ENCODE measurements around the gene LPCAT1. TPM values are rescaled to one million over a fixed set of nuclear protein-coding genes. Genes with fewer than 3 reads are reported as not detected.

LPCAT1 gene
- total and polyA plus RNA-seq, 2 of the 4 experiments (the other 2 are of a cell fraction) = 17.7 to 33.6 TPM

GRCh38 chr5:1561402-1561929 is 37.7 kb upstream of the LPCAT1 start:
- WGBS, 2 experiments (ENCODE audit: extremely low coverage in 2 of 2, insufficient read length in 1 of 2) = 58% methylated on average over 6 of the region's 10 CpGs; no CpG with 5 or more reads in 1 of the 2 experiments

More at GRCh38 chr5:1561402-1561929, 37.7 kb upstream of the LPCAT1 start:
- H3K4ac ChIP-seq (ENCODE audit: low read depth, low read length) = no peak overlapping the region
- no peak overlapping the region for H4K8ac ChIP-seq (ENCODE audit: low read depth in 2 of 2, low read length in 2 of 2)
- H3K18ac ChIP-seq (ENCODE audit: low read depth, low read length) = no peak overlapping the region
- no peak overlapping the region for H3K27ac ChIP-seq (ENCODE audit: insufficient read depth, low read length)
- in situ Hi-C loops (cut with MboI; ENCODE audit: low sequenced_read_pairs) = no loop called here
- BruUV-seq (replicated peaks) = no TSS peak
- H2AK5ac ChIP-seq (ENCODE audit: low read depth, low read length) = no peak overlapping the region
- no peak overlapping the region for H3K23ac ChIP-seq (ENCODE audit: low read depth, low read length)
- DNase-seq = no peak
- H3K9ac ChIP-seq (ENCODE audit: low read depth, low read length) = no peak overlapping the region
- no peaks in the 10 kb centered on the region for H4K20me1 ChIP-seq (ENCODE audit: insufficient read depth, low read length)
- no peak overlapping the region for H3K14ac ChIP-seq (replicated peaks; ENCODE audit: low read depth, low read length)
- no peak overlapping the region for H4K5ac ChIP-seq (ENCODE audit: low read depth, low read length)
- no peak overlapping the region for H2AFZ ChIP-seq (replicated peaks; ENCODE audit: low read length, poor library complexity)
- CTCF ChIA-PET = no interaction called here
- intact Hi-C loops (cut with micrococcal nuclease) = no loop called here
- no peaks in the 10 kb centered on the region for H3K36me3 ChIP-seq (ENCODE audit: control insufficient read depth, insufficient read depth, low read length)
- H3K79me1 ChIP-seq (ENCODE audit: low read depth in 1 of 2, low read length in 2 of 2) = no peaks in the 10 kb centered on the region
- no peak overlapping the region for H2BK15ac ChIP-seq (ENCODE audit: low read depth, low read length)
- H2BK5ac ChIP-seq (ENCODE audit: low read depth, low read length, poor library complexity, severe bottlenecking) = no peak overlapping the region
- H3K56ac ChIP-seq (ENCODE audit: extremely low read depth, insufficient read depth, low read length) = no peak overlapping the region
- peaks cover 40% of the 10 kb centered on the region for H3K27me3 ChIP-seq (ENCODE audit: control insufficient read depth, insufficient read depth, low read length)
- H3K4me1 ChIP-seq (ENCODE audit: control insufficient read depth, insufficient read depth, low read length) = peaks cover 6% of the 10 kb centered on the region; the same call in 1 of the 2 replicates
- no peak overlapping the region for H3K4me2 ChIP-seq (ENCODE audit: low read depth, low read length)
- no peak for ATAC-seq (ENCODE audit: low read depth)
- no peak overlapping the region for H4K91ac ChIP-seq (ENCODE audit: insufficient read depth, low read depth, low read length)
- dilution Hi-C loops (cut with HindIII; ENCODE audit: low sequenced_read_pairs, unreplicated experiment) = no loop called here
- no peak overlapping the region for H2AK9ac ChIP-seq (replicated peaks; ENCODE audit: low read depth, low read length, poor library complexity)
- H3K9me1 ChIP-seq (ENCODE audit: insufficient read depth, low read length) = no peaks in the 10 kb centered on the region
- no peak overlapping the region for H3K4me3 ChIP-seq (ENCODE audit: insufficient read depth, low read depth, low read length)
- H3K9me3 ChIP-seq (ENCODE audit: control insufficient read depth, insufficient read depth, low read length) = peaks cover 3% of the 10 kb centered on the region
- no peak overlapping the region for H2BK20ac ChIP-seq (ENCODE audit: low read depth, low read length)
- TF ChIP-seq CHD1 (IDR thresholded peaks at IDR 0.05; ENCODE audit: low read depth, low read length) (no peak), NFE2L2 (IDR thresholded peaks at IDR 0.05; ENCODE audit: low read depth, low read length) (no peak), RFX5 (IDR thresholded peaks at IDR 0.05; ENCODE audit: low read depth, low read length) (no peak), RCOR1 (IDR thresholded peaks at IDR 0.05; ENCODE audit: insufficient replicate concordance, low read length) (no peak), MAFK (IDR thresholded peaks at IDR 0.05; ENCODE audit: low read depth, low read length) (no peak), ELK1 (IDR thresholded peaks at IDR 0.05; ENCODE audit: borderline replicate concordance, low read depth, low read length) (no peak), MAZ (IDR thresholded peaks at IDR 0.05; ENCODE audit: borderline replicate concordance, low read depth, low read length) (no peak), CTCF (conservative IDR thresholded peaks at IDR 0.05; ENCODE audit: low read depth, low read length) (no peak), RAD21 (IDR thresholded peaks at IDR 0.05; ENCODE audit: low read length) (no peak), POLR2A (IDR thresholded peaks at IDR 0.05; ENCODE audit: low read depth, low read length) (no peak), CEBPB (IDR thresholded peaks at IDR 0.05; ENCODE audit: low read depth, low read length) (no peak), FOS (IDR thresholded peaks at IDR 0.05; ENCODE audit: low read depth, low read length) (no peak), USF2 (IDR thresholded peaks at IDR 0.05; ENCODE audit: low read depth, low read length) (no peak), MXI1 (IDR thresholded peaks at IDR 0.05; ENCODE audit: borderline replicate concordance, low read depth, low read length) (no peak), BHLHE40 (IDR thresholded peaks at IDR 0.05; ENCODE audit: low read depth, low read length) (no peak), SMC3 (IDR thresholded peaks at IDR 0.05; ENCODE audit: low read depth, low read length) (no peak)
- POLR2A ChIA-PET (ENCODE audit: unreplicated experiment) = no interaction called here
- H2BK120ac ChIP-seq (ENCODE audit: low read depth, low read length) = no peak overlapping the region

Measured in IMR-90 (cell line).